ENCODE results near the gene TRUB1.

TRUB1 gene

GRCh38 chr10:114962441-114962840 lies 24.4 kb downstream of the TRUB1 start:
- no peak overlapping the region for H3K27ac Mint-ChIP-seq (ENCODE audit: low read depth)
- no peaks in the 10 kb centered on the region for H3K27me3 Mint-ChIP-seq
- H3K36me3 Mint-ChIP-seq (ENCODE audit: insufficient read depth), result peaks cover 6% of the 10 kb centered on the region
- no peak for ATAC-seq (replicated peaks; ENCODE audit: extremely low read depth, poor library complexity, severe bottlenecking)
- no peak overlapping the region for H3K4me3 Mint-ChIP-seq
- DNase-seq (ENCODE audit: low spot score in 2 of 2), result no peak
- peaks cover 34% of the 10 kb centered on the region for H3K4me1 Mint-ChIP-seq
- H3K9me3 Mint-ChIP-seq, result no peaks in the 10 kb centered on the region

GRCh38 chr10:114963908-114964307 lies 25.9 kb downstream of the TRUB1 start:
- H3K36me3 Mint-ChIP-seq (ENCODE audit: insufficient read depth), result peaks cover 8% of the 10 kb centered on the region

DNA sequence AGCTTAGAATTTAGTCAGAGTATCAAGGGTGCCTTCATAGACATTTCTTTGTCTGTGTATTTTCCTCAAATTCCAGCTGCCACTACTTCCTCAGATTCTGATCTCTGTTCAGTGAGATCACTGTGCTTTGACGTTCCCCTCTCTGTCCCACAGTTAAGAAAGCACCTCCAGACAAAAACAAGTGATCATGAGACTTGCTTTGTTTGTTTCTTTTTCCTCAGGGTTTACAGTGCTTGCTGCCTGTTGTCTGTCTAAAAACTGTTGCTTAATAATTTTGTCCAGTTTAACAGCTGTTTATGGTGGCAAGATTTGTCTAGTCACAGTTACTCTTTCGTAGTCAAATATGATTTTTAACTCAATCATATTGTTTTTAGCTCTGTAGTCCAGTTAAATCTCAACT lies 29.1 kb downstream of the TRUB1 start:
- DNase-seq (ENCODE audit: low spot score in 2 of 2), result no peak
- Mint-ChIP-seq H3K36me3 (ENCODE audit: insufficient read depth) (peaks cover 4% of the 10 kb centered on the region), H3K4me3 (no peak overlapping the region), H3K4me1 (peaks cover 49% of the 10 kb centered on the region), H3K27me3 (no peaks in the 10 kb centered on the region), H3K27ac (ENCODE audit: low read depth) (no peak overlapping the region), H3K9me3 (no peaks in the 10 kb centered on the region)
- no peak for ATAC-seq (replicated peaks; ENCODE audit: extremely low read depth, poor library complexity, severe bottlenecking)

More at GRCh38 chr10:114963908-114964307, 25.9 kb downstream of the TRUB1 start:
- H3K4me1 Mint-ChIP-seq, result peaks cover 42% of the 10 kb centered on the region
- H3K4me3 Mint-ChIP-seq, result no peak overlapping the region
- no peaks in the 10 kb centered on the region for H3K9me3 Mint-ChIP-seq
- no peak overlapping the region for H3K27ac Mint-ChIP-seq (ENCODE audit: low read depth)
- DNase-seq (ENCODE audit: low spot score in 2 of 2) (no peak), ATAC-seq (replicated peaks; ENCODE audit: extremely low read depth, poor library complexity, severe bottlenecking) (no peak)
- no peaks in the 10 kb centered on the region for H3K27me3 Mint-ChIP-seq

DNA sequence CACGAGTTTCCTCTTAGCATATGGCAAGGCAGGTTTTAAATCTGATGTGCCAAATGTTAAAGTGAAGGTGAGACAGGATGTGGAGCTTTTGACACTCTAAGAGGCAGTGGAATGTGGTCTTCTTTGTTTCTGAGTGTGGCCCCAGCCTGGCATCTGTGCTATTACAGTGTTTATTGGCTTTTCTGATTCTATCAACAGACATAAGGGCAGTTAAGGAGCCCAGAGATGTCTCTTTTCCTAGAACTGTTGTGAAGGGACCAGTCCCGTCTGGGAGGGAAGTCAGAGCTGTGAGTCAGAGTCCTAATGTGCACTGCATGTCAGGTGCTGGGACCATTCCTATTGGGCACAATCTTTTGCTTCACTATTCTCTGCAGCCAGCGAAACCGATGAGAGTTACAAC lies 32.5 kb downstream of the TRUB1 start:
- no peak overlapping the region for H3K4me3 Mint-ChIP-seq
- DNase-seq (ENCODE audit: low spot score in 2 of 2) (no peak), ATAC-seq (replicated peaks; ENCODE audit: extremely low read depth, poor library complexity, severe bottlenecking) (peak; percentile 58)
- no peak overlapping the region for H3K27ac Mint-ChIP-seq (ENCODE audit: low read depth)
- H3K4me1 Mint-ChIP-seq, result peaks cover 29% of the 10 kb centered on the region
- H3K9me3 Mint-ChIP-seq, result no peaks in the 10 kb centered on the region
- H3K36me3 Mint-ChIP-seq (ENCODE audit: insufficient read depth), result peaks cover 14% of the 10 kb centered on the region
- H3K27me3 Mint-ChIP-seq, result no peaks in the 10 kb centered on the region

DNA sequence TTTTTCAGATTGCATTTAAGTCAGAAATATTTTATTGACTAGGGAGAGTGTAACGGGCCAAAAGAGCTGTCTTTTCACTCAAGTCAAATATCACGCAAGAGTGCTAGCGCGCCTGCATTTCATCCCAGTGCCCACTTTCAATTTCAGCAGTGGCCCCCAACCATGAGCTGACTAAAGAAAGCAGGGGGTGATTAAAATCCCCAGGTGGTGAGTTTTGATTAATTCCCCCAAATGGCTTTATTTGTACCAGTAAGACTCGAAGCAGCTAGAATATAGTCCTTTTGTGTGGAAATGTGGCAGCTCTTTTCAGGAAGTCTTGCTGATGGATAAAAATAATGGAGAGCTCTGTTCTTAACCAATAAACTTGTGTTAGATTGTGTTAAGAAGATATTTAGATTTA lies 35.3 kb downstream of the TRUB1 start:
- ATAC-seq (replicated peaks; ENCODE audit: extremely low read depth, poor library complexity, severe bottlenecking), result no peak
- H3K4me1 Mint-ChIP-seq, result peaks cover 11% of the 10 kb centered on the region
- DNase-seq (ENCODE audit: low spot score in 2 of 2), result no peak
- no peaks in the 10 kb centered on the region for H3K27me3 Mint-ChIP-seq
- no peaks in the 10 kb centered on the region for H3K9me3 Mint-ChIP-seq
- H3K36me3 Mint-ChIP-seq (ENCODE audit: insufficient read depth), result peaks cover 13% of the 10 kb centered on the region
- no peak overlapping the region for H3K4me3 Mint-ChIP-seq
- H3K27ac Mint-ChIP-seq (ENCODE audit: low read depth), result no peak overlapping the region

DNA sequence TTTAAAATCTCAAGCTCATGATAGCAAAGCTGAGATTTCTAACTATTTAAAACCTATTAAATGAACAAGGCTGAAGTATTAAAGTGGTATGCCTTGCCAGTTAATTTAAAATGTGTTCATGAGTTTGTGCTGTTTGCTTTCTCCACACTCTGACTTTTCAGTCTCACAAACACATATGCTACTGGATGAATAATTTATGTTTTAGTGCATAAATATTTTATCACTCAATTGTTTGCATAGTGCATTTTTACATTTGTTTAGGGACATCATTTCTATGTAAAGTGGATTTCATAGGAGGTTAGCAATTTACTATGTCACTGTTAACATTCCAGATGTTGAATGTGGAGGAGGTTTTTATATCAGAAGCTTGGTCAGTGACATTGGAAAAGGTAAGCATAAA lies 36.0 kb downstream of the TRUB1 start:
- DNase-seq (ENCODE audit: low spot score in 2 of 2), result no peak
- ATAC-seq (replicated peaks; ENCODE audit: extremely low read depth, poor library complexity, severe bottlenecking), result no peak
- Mint-ChIP-seq H3K4me1 (peaks cover 7% of the 10 kb centered on the region), H3K27ac (ENCODE audit: low read depth) (no peak overlapping the region), H3K36me3 (ENCODE audit: insufficient read depth) (peaks cover 13% of the 10 kb centered on the region), H3K9me3 (no peaks in the 10 kb centered on the region), H3K27me3 (no peaks in the 10 kb centered on the region), H3K4me3 (no peak overlapping the region)

DNA sequence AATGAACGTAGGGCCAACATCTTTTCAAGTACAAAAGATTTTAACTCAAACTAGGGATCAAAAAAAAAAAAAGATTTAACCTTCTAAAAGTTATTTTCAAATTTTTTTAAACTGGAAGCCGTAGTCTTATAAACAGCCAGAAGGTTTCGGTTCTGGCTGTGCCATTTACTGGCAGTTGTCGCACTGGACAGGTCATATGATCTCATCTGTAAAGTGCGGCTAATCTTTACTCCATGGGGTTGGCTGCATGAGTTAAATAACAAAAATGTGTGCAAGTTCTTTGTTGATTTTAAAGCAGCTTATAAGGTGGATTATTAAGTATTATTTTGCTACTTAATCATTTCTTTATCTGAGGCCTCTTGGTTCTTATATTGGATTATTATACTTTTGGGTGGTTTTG lies 36.6 kb downstream of the TRUB1 start:
- ATAC-seq (replicated peaks; ENCODE audit: extremely low read depth, poor library complexity, severe bottlenecking) (no peak), DNase-seq (ENCODE audit: low spot score in 2 of 2) (no peak)
- no peaks in the 10 kb centered on the region for H3K9me3 Mint-ChIP-seq
- peaks cover 7% of the 10 kb centered on the region for H3K4me1 Mint-ChIP-seq
- no peaks in the 10 kb centered on the region for H3K27me3 Mint-ChIP-seq
- H3K36me3 Mint-ChIP-seq (ENCODE audit: insufficient read depth), result peaks cover 15% of the 10 kb centered on the region
- no peak overlapping the region for H3K4me3 Mint-ChIP-seq
- no peak overlapping the region for H3K27ac Mint-ChIP-seq (ENCODE audit: low read depth)

DNA sequence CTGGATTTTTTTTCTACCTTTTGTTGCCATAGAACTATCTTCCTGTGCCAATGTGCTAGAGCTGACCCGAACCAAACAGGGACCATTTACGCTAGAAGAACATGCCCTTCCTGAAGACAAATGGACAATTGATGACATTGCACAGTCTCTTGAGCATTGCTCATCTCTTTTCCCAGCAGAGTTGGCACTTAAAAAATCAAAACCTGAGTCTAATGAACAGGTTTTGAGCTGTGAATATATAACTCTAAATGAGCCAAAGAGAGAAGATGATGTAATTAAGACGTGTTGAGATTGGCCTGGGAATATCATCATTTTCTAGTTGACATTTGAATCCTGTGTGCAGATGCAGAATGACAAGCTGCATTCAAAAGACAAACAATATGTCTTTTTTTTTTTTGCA lies 37.1 kb downstream of the TRUB1 start:
- DNase-seq (ENCODE audit: low spot score in 2 of 2), result no peak
- Mint-ChIP-seq H3K27ac (ENCODE audit: low read depth) (no peak overlapping the region), H3K36me3 (ENCODE audit: insufficient read depth) (peaks cover 16% of the 10 kb centered on the region), H3K4me3 (no peak overlapping the region), H3K9me3 (no peaks in the 10 kb centered on the region), H3K4me1 (peaks cover 7% of the 10 kb centered on the region), H3K27me3 (no peaks in the 10 kb centered on the region)
- no peak for ATAC-seq (replicated peaks; ENCODE audit: extremely low read depth, poor library complexity, severe bottlenecking)

- Mint-ChIP-seq H3K4me1 (no peaks in the 10 kb centered on the region), H3K9me3 (peaks cover 6% of the 10 kb centered on the region), H3K4me3 (no peak overlapping the region), H3K36me3 (ENCODE audit: insufficient read depth) (peaks cover 5% of the 10 kb centered on the region), H3K27me3 (no peaks in the 10 kb centered on the region), H3K27ac (ENCODE audit: low read depth) (no peak overlapping the region)
- DNase-seq (ENCODE audit: low spot score in 2 of 2), result no peak
- ATAC-seq (replicated peaks; ENCODE audit: extremely low read depth, poor library complexity, severe bottlenecking), result no peak
Measured at GRCh38 chr10:114982989-114983388, 45.0 kb downstream of the TRUB1 start.

DNA sequence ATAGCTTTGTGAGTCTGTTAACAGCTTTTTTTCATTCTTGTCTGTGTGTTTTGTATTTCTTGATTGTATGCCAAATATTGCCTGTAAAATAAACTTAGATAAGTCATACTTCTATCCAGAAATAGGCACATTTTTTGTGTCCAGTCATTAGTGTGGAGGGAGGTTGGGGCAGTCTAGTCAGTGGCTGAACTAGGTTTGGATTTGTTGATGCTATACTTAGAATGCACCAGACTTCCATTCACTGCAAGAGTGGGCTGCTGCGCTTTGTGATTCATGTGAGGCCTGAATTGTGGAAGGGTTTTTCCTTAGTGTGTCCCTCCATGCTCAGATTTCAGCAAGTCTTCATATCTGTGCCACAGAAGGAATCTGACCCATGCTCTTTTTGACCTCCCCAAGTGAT lies 50.0 kb downstream of the TRUB1 start:
- ATAC-seq (replicated peaks; ENCODE audit: extremely low read depth, poor library complexity, severe bottlenecking) (no peak), DNase-seq (ENCODE audit: low spot score in 2 of 2) (no peak)
- Mint-ChIP-seq H3K27me3 (no peaks in the 10 kb centered on the region), H3K9me3 (peaks cover 6% of the 10 kb centered on the region), H3K4me3 (no peak overlapping the region), H3K36me3 (ENCODE audit: insufficient read depth) (no peaks in the 10 kb centered on the region), H3K27ac (ENCODE audit: low read depth) (no peak overlapping the region), H3K4me1 (no peaks in the 10 kb centered on the region)

GRCh38 chr10:114990586-114990985 lies 52.6 kb downstream of the TRUB1 start:
- Mint-ChIP-seq H3K36me3 (ENCODE audit: insufficient read depth) (no peaks in the 10 kb centered on the region), H3K4me1 (no peaks in the 10 kb centered on the region), H3K27me3 (no peaks in the 10 kb centered on the region), H3K27ac (ENCODE audit: low read depth) (no peak overlapping the region), H3K9me3 (no peaks in the 10 kb centered on the region), H3K4me3 (no peak overlapping the region)
- DNase-seq (ENCODE audit: low spot score in 2 of 2) (no peak), ATAC-seq (replicated peaks; ENCODE audit: extremely low read depth, poor library complexity, severe bottlenecking) (no peak)

GRCh38 chr10:114990991-114991390 lies 53.0 kb downstream of the TRUB1 start:
- H3K9me3 Mint-ChIP-seq, result no peaks in the 10 kb centered on the region
- DNase-seq (ENCODE audit: low spot score in 2 of 2) (no peak), ATAC-seq (replicated peaks; ENCODE audit: extremely low read depth, poor library complexity, severe bottlenecking) (no peak)
- no peaks in the 10 kb centered on the region for H3K36me3 Mint-ChIP-seq (ENCODE audit: insufficient read depth)
- no peaks in the 10 kb centered on the region for H3K27me3 Mint-ChIP-seq
- no peaks in the 10 kb centered on the region for H3K4me1 Mint-ChIP-seq
- no peak overlapping the region for H3K27ac Mint-ChIP-seq (ENCODE audit: low read depth)
- no peak overlapping the region for H3K4me3 Mint-ChIP-seq

- Mint-ChIP-seq H3K27ac (ENCODE audit: low read depth) (no peak overlapping the region), H3K4me1 (no peaks in the 10 kb centered on the region), H3K27me3 (no peaks in the 10 kb centered on the region), H3K4me3 (no peak overlapping the region), H3K9me3 (no peaks in the 10 kb centered on the region), H3K36me3 (ENCODE audit: insufficient read depth) (no peaks in the 10 kb centered on the region)
- ATAC-seq (replicated peaks; ENCODE audit: extremely low read depth, poor library complexity, severe bottlenecking), result no peak
- no peak for DNase-seq (ENCODE audit: low spot score in 2 of 2)
Measured at GRCh38 chr10:114992189-114992775, 54.3 kb downstream of the TRUB1 start.
